PC-3 (cell line): ENCODE measurements around the gene CENPE. TPM values are rescaled to one million over a fixed set of nuclear protein-coding genes. Genes with fewer than 3 reads are reported as not detected.
A peak's percentile ranks its signal among the peaks of the same experiment; 100 is the strongest.

Source experiments
- ATAC-seq: fragments of 200-7000 bp; cut with Tn5 transposase; 2 replicates; pipeline ENCODE4 v1.9.1; 2020; ENCODE audit warnings: mild to moderate bottlenecking, moderate library complexity
- BruUV-seq: library from RNA; stranded (reverse); fragments of 400-500 nt; replicated peaks from 2 replicates; lab custom pipeline; 2021; lab: Mats Ljungman, UMichigan
- CTCF ChIA-PET: fragments of 300-600 bp; sonication (Branson Sonifier 250); formaldehyde crosslinking; loops from one replicate; lab custom pipeline; 2022; ENCODE audit warnings: antibody characterized with exemption; lab: Charles Lee
- POLR2A ChIA-PET: fragments of 300-600 bp; sonication (Branson Sonifier 250); formaldehyde crosslinking; loops from one replicate; lab custom pipeline; 2022; ENCODE audit warnings: antibody characterized with exemption; ENCODE audit not compliant: unreplicated experiment; lab: Charles Lee
- DNase-seq: peaks from one replicate; pipeline ENCODE4 v3.0.0-alpha.2; 2015
- H2AFZ ChIP-seq: fragments of 300-600 bp; sonication (generic); 2 replicates; pipeline ENCODE4 v1.6.0; 2016; ENCODE audit warnings: antibody characterized with exemption, low read length
- H3F3A ChIP-seq: fragments of 300-600 bp; sonication (generic); one replicate; pipeline ENCODE4 v1.6.0; 2017; ENCODE audit warnings: antibody characterized with exemption, low read length, control low read depth, mild to moderate bottlenecking; ENCODE audit not compliant: unreplicated experiment
- H3K27ac ChIP-seq: fragments of 300-600 bp; sonication (generic); 2 replicates; pipeline ENCODE4 v1.5.1; 2016; ENCODE audit warnings: mild to moderate bottlenecking, low read length
- H3K27me3 ChIP-seq: fragments of 300-600 bp; sonication (generic); 2 replicates; pipeline ENCODE4 v1.6.1; 2016; ENCODE audit warnings: low read length, mixed read lengths
- H3K36me3 ChIP-seq: fragments of 300-600 bp; sonication (generic); 2 replicates; pipeline ENCODE4 v1.6.1; 2016; ENCODE audit warnings: low read depth, mixed run types, low read length, mixed read lengths
- H3K4me1 ChIP-seq: fragments of 300-600 bp; sonication (generic); 2 replicates; pipeline ENCODE4 v1.5.1; 2016; ENCODE audit warnings: low read length; ENCODE audit not compliant: insufficient read depth
- H3K4me2 ChIP-seq: fragments of 300-600 bp; sonication (generic); 2 replicates; pipeline ENCODE4 v1.6.0; 2016; ENCODE audit warnings: low read length
- H3K4me3 ChIP-seq: fragments of 300-600 bp; sonication (generic); 2 replicates; pipeline ENCODE4 v1.5.1; 2016; ENCODE audit warnings: mild to moderate bottlenecking, low read length, mixed read lengths
- H3K79me2 ChIP-seq: fragments of 300-600 bp; sonication (generic); 2 replicates; pipeline ENCODE4 v1.6.1; 2017; ENCODE audit warnings: low read length, mixed read lengths
- H3K9ac ChIP-seq: fragments of 300-600 bp; sonication (generic); 2 replicates; pipeline ENCODE4 v1.6.0; 2016; ENCODE audit warnings: mild to moderate bottlenecking, low read length
- H3K9me2 ChIP-seq: fragments of 300-600 bp; sonication (generic); replicated peaks from 2 replicates; pipeline ENCODE4 v1.6.1; 2016; ENCODE audit warnings: mixed run types, low read length, mixed read lengths
- H3K9me3 ChIP-seq: fragments of 300-600 bp; sonication (generic); 2 replicates; pipeline ENCODE4 v1.6.1; 2016; ENCODE audit warnings: low read length, mixed read lengths
- H4K20me1 ChIP-seq: fragments of 300-600 bp; sonication (generic); 2 replicates; pipeline ENCODE4 v1.6.1; 2016; ENCODE audit warnings: low read length, mixed read lengths
- EZH2 ChIP-seq: fragments of 300-600 bp; sonication (generic); IDR thresholded peaks from one replicate; pipeline ENCODE4 v1.6.1; 2017; ENCODE audit warnings: antibody characterized with exemption, mild to moderate bottlenecking, low read length; ENCODE audit not compliant: unreplicated experiment
- EZH2phosphoT487 ChIP-seq: fragments of 300-600 bp; sonication (generic); IDR thresholded peaks from 2 replicates; pipeline ENCODE4 v1.6.1; 2018; ENCODE audit warnings: mild to moderate bottlenecking, antibody characterized with exemption, low read length, borderline replicate concordance
- intact Hi-C: fragments of 100-400 bp; cut with micrococcal nuclease; formaldehyde crosslinking; loops from 2 replicates; pipeline ENCODE4 v1.9.0; 2023
- total RNA-seq: library from RNA; depleted of rRNA; stranded (reverse); fragments of >200 nt; gene quantifications from 2 replicates; pipeline ENCODE4 v1.2.3, GENCODE V29; 2014
- TF ChIP-seq, protein P1 (sequence below): fragments of 300-600 bp; sonication (generic); conservative IDR thresholded peaks from 2 replicates; pipeline ENCODE4 v1.5.1; 2017; ENCODE audit warnings: antibody characterized with exemption, low read depth, mild to moderate bottlenecking, low read length

The CENPE gene
- total RNA-seq, 1 experiment from 2014 or later = 17.3 TPM

GRCh38 chr4:103098756-103099440, 99.2 kb downstream of the CENPE start:
- Histone ChIP-seq H3K4me1 (peaks cover 9% of the 10 kb centered on the region; the same call in 1 of the 2 replicates), H3K27me3 (no peaks in the 10 kb centered on the region), H2AFZ (peak overlapping the region; percentile 89), H3K9me2 (no peaks in the 10 kb centered on the region), H3K27ac (no peak overlapping the region), H3K36me3 (no peaks in the 10 kb centered on the region), H3K4me2 (peak overlapping the region; percentile 82), H3K9ac (peak overlapping the region; percentile 30; the same call in 1 of the 2 replicates), H3K9me3 (no peaks in the 10 kb centered on the region), H3K4me3 (peak overlapping the region; percentile 68), H3F3A (no peaks in the 10 kb centered on the region), H4K20me1 (no peaks in the 10 kb centered on the region), H3K79me2 (no peaks in the 10 kb centered on the region)
- intact Hi-C loops = loop anchor here (1.0 to 10.0 kb wide), 2 partner anchors 274 to 666 kb away; partner anchors contain the start of gene UBE2D3
- TF ChIP-seq, protein P1, sequence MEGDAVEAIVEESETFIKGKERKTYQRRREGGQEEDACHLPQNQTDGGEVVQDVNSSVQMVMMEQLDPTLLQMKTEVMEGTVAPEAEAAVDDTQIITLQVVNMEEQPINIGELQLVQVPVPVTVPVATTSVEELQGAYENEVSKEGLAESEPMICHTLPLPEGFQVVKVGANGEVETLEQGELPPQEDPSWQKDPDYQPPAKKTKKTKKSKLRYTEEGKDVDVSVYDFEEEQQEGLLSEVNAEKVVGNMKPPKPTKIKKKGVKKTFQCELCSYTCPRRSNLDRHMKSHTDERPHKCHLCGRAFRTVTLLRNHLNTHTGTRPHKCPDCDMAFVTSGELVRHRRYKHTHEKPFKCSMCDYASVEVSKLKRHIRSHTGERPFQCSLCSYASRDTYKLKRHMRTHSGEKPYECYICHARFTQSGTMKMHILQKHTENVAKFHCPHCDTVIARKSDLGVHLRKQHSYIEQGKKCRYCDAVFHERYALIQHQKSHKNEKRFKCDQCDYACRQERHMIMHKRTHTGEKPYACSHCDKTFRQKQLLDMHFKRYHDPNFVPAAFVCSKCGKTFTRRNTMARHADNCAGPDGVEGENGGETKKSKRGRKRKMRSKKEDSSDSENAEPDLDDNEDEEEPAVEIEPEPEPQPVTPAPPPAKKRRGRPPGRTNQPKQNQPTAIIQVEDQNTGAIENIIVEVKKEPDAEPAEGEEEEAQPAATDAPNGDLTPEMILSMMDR = no peak
- DNase-seq (no peak), ATAC-seq (no peak)
- ChIA-PET CTCF (interaction anchor here (0.6 to 1.2 kb wide), 3 partner anchors 38 to 308 kb away, joined by 3 read pairs; no protein-coding TSS in a partner anchor), POLR2A (no interaction called here)
- BruUV-seq = no TSS peak

GRCh38 chr4:103098341-103098740, 99.8 kb downstream of the CENPE start:
- no peak overlapping the region for H3K4me3 ChIP-seq
- peaks cover 9% of the 10 kb centered on the region; the same call in 1 of the 2 replicates for H3K4me1 ChIP-seq
- no peak overlapping the region for H3K9ac ChIP-seq
- ChIA-PET POLR2A (no interaction called here), CTCF (no interaction called here)
- DNase-seq = no peak
- H3K36me3 ChIP-seq = no peaks in the 10 kb centered on the region
- no peaks in the 10 kb centered on the region for H3K79me2 ChIP-seq
- BruUV-seq = no TSS peak
- no peaks in the 10 kb centered on the region for H3K9me3 ChIP-seq
- TF ChIP-seq EZH2 (no peak), EZH2phosphoT487 (no peak)
- TF ChIP-seq, protein P1 = no peak
- ATAC-seq = no peak
- H3K27ac ChIP-seq = no peak overlapping the region
- H3K27me3 ChIP-seq = no peaks in the 10 kb centered on the region
- H3K9me2 ChIP-seq = no peaks in the 10 kb centered on the region
- no peaks in the 10 kb centered on the region for H4K20me1 ChIP-seq
- H2AFZ ChIP-seq = no peak overlapping the region
- no peaks in the 10 kb centered on the region for H3F3A ChIP-seq
- H3K4me2 ChIP-seq = no peak overlapping the region; the same call in 1 of the 2 replicates
- intact Hi-C loops = loop anchor here (10.0 kb wide), 1 partner anchor 274 kb away; the partner anchor contains the start of gene UBE2D3

GRCh38 chr4:103097112-103097511, 101.0 kb downstream of the CENPE start:
- no peaks in the 10 kb centered on the region for H3K9me2 ChIP-seq
- H3F3A ChIP-seq = no peaks in the 10 kb centered on the region
- H3K79me2 ChIP-seq = no peaks in the 10 kb centered on the region
- H4K20me1 ChIP-seq = no peaks in the 10 kb centered on the region
- POLR2A ChIA-PET = no interaction called here
- H3K4me2 ChIP-seq = no peak overlapping the region
- no peak overlapping the region for H3K4me3 ChIP-seq
- DNase-seq (no peak), ATAC-seq (no peak)
- CTCF ChIA-PET = no interaction called here
- H3K27ac ChIP-seq = no peak overlapping the region
- H3K4me1 ChIP-seq = peaks cover 9% of the 10 kb centered on the region; the same call in 1 of the 2 replicates
- H3K9ac ChIP-seq = no peak overlapping the region
- BruUV-seq = no TSS peak
- intact Hi-C loops = loop anchor here (10.0 kb wide), 1 partner anchor 272 kb away; the partner anchor contains the start of gene UBE2D3
- H3K36me3 ChIP-seq = no peaks in the 10 kb centered on the region
- no peaks in the 10 kb centered on the region for H3K9me3 ChIP-seq
- no peaks in the 10 kb centered on the region for H3K27me3 ChIP-seq
- H2AFZ ChIP-seq = no peak overlapping the region
- no peak for TF ChIP-seq EZH2
